Liver (tissue), 9 donors: ENCODE results near the gene ST6GALNAC3. TPM values are rescaled to one million over a fixed set of nuclear protein-coding genes. Genes with fewer than 3 reads are reported as not detected.

Experiments
- DNase-seq: peaks from one replicate; pipeline ENCODE4 v3.0.0-alpha.2; 2017; ENCODE audit warnings: low spot score
- H3K27ac ChIP-seq, 2 donors: one replicate each; pipeline ENCODE4 v1.7.0; 2013; ENCODE audit warnings: inconsistent platforms in 2 of 2, low read length in 2 of 2, control low read depth in 1 of 2, low read depth in 1 of 2, mild to moderate bottlenecking in 1 of 2
- H3K27me3 ChIP-seq, 4 donors: one replicate each; pipeline versions ENCODE4 v1.6.1 to v1.7.0; 2013; ENCODE audit warnings: low read length in 3 of 4, inconsistent platforms in 1 of 4, mild to moderate bottlenecking in 1 of 4, moderate library complexity in 1 of 4; ENCODE audit not compliant: control insufficient read depth in 4 of 4, insufficient read depth in 4 of 4
- H3K36me3 ChIP-seq, 4 donors: one replicate each; pipeline versions ENCODE4 v1.6.1 to v1.7.0; 2013; ENCODE audit warnings: low read length in 3 of 4, mild to moderate bottlenecking in 3 of 4, low read depth in 1 of 4, moderate library complexity in 1 of 4; ENCODE audit not compliant: control insufficient read depth in 4 of 4, insufficient read depth in 3 of 4
- H3K4me1 ChIP-seq, 4 donors: one replicate each; pipeline versions ENCODE4 v1.6.1 to v1.7.0; 2013; ENCODE audit warnings: low read length in 3 of 4, mild to moderate bottlenecking in 3 of 4, moderate library complexity in 1 of 4; ENCODE audit not compliant: control insufficient read depth in 4 of 4, insufficient read depth in 4 of 4
- H3K4me3 ChIP-seq, 3 donors: one replicate each; pipeline versions ENCODE4 v1.6.1 to v1.7.0; 2013; ENCODE audit warnings: low read length in 3 of 3, control low read depth in 1 of 3, low read depth in 1 of 3, mild to moderate bottlenecking in 1 of 3
- H3K9ac ChIP-seq, 2 donors: one replicate each; pipeline ENCODE4 v1.7.0; 2013; ENCODE audit warnings: low read length in 2 of 2, mild to moderate bottlenecking in 2 of 2, moderate library complexity in 2 of 2, control low read depth in 1 of 2, low read depth in 1 of 2
- H3K9me3 ChIP-seq, 4 donors: one replicate each; pipeline versions ENCODE4 v1.6.1 to v1.7.0; 2013; ENCODE audit warnings: low read length in 3 of 4; ENCODE audit not compliant: control insufficient read depth in 4 of 4
- CTCF ChIP-seq: fragments of 150-350 bp; IDR thresholded peaks from 2 replicates; pipeline ENCODE4 v1.5.1; 2017; ENCODE audit warnings: improper control_type of control experiment, low read depth, low read length; ENCODE audit not compliant: missing input control
- FOXA1 ChIP-seq: IDR thresholded peaks from 2 replicates; pipeline ENCODE4 v1.6.1; 2016; ENCODE audit warnings: antibody characterized with exemption
- FOXA2 ChIP-seq: IDR thresholded peaks from 2 replicates; pipeline ENCODE4 v1.6.1; 2016; ENCODE audit warnings: antibody characterized with exemption
- HNF4A ChIP-seq, 2 donors: conservative IDR thresholded peaks; 2 replicates each; pipeline ENCODE4 v1.6.1; 2016; ENCODE audit warnings: antibody characterized with exemption in 2 of 2, mild to moderate bottlenecking in 2 of 2
- HNF4G ChIP-seq: IDR thresholded peaks from 2 replicates; pipeline ENCODE4 v1.6.1; 2016; ENCODE audit warnings: antibody characterized with exemption
- JUND ChIP-seq, 2 donors: IDR thresholded peaks; 2 replicates each; pipeline ENCODE4 v1.6.1; 2016; ENCODE audit warnings: antibody characterized with exemption in 2 of 2
- MAX ChIP-seq: IDR thresholded peaks from 2 replicates; pipeline ENCODE4 v1.6.1; 2016; ENCODE audit warnings: antibody characterized with exemption
- REST ChIP-seq: IDR thresholded peaks from 2 replicates; pipeline ENCODE4 v1.6.1; 2016; ENCODE audit warnings: antibody characterized with exemption, mild to moderate bottlenecking
- TAF1 ChIP-seq: conservative IDR thresholded peaks from 2 replicates; pipeline ENCODE4 v1.6.1; 2016; ENCODE audit warnings: antibody characterized with exemption, mild to moderate bottlenecking
- YY1 ChIP-seq: IDR thresholded peaks from 2 replicates; pipeline ENCODE4 v1.6.1; 2016; ENCODE audit warnings: antibody characterized with exemption, mild to moderate bottlenecking
- WGBS: extraction: QIAGEN DNeasy Blood & Tissue Kit; methylation state at CpG from one replicate; pipeline ENCODE4 v1.1.7; 2013; 5-methylcytosine and 5-hydroxymethylcytosine counted together
- polyA plus RNA-seq, 2 donors: library from polyadenylated mRNA; stranded (reverse) in 1 of 2; unstranded in 1 of 2; fragments of 200-250 nt in 1 of 2; fragments of >200 nt in 1 of 2; fragmentation: Nextera tagmentation in 1 of 2; extraction: Ambion mirVana in 1 of 2; gene quantifications; one replicate each; pipeline versions ENCODE4 v1.2.1 to v1.2.3, GENCODE V29; 2013 to 2015
- total RNA-seq, 2 donors: library from RNA; depleted of rRNA; stranded (reverse); fragments of >200 nt; gene quantifications; one replicate each; pipeline ENCODE4 v1.2.3, GENCODE V29; 2014
- donor health status: healthy.
- donor health status: healthy.
- donor health status: healthy.
- donor health status: healthy.
- donor health status: healthy.

ST6GALNAC3 gene
- total and polyA plus RNA-seq, 4 donors = 1.2 to 5.0 (median 3.2) TPM

- H3K9me3 ChIP-seq = no peaks in the 10 kb centered on the region
- H3K4me3 ChIP-seq = no peak overlapping the region
- no peak for DNase-seq
- H3K27ac ChIP-seq = no peak overlapping the region
- no peak overlapping the region for H3K9ac ChIP-seq
- WGBS = 81% methylated on average over 1 of the region's 1 CpG
- TF ChIP-seq TAF1 (no peak), JUND (IDR thresholded peaks at IDR 0.05) (no peak), CTCF (no peak)
- H3K27me3 ChIP-seq = no peaks in the 10 kb centered on the region
- no peaks in the 10 kb centered on the region for H3K36me3 ChIP-seq
- H3K4me1 ChIP-seq = no peaks in the 10 kb centered on the region
Measured at GRCh38 chr1:76481672-76482071, 407.1 kb downstream of the ST6GALNAC3 start.

- WGBS = 74% methylated on average over 2 of the region's 2 CpGs
- no peaks in the 10 kb centered on the region for H3K27me3 ChIP-seq
- no peaks in the 10 kb centered on the region for H3K36me3 ChIP-seq
- no peak overlapping the region for H3K9ac ChIP-seq
- DNase-seq = no peak
- no peak for TF ChIP-seq TAF1
- no peak for TF ChIP-seq CTCF
- no peak for TF ChIP-seq HNF4A (conservative IDR thresholded peaks at IDR 0.05)
- no peak for TF ChIP-seq HNF4G
- no peak for TF ChIP-seq REST
- no peak overlapping the region for H3K4me3 ChIP-seq
- no peak overlapping the region for H3K27ac ChIP-seq
- no peaks in the 10 kb centered on the region for H3K4me1 ChIP-seq
- H3K9me3 ChIP-seq = no peaks in the 10 kb centered on the region
Measured at GRCh38 chr1:76482272-76482671, 407.7 kb downstream of the ST6GALNAC3 start.

GRCh38 chr1:76491737-76492136 lies 417.2 kb downstream of the ST6GALNAC3 start:
- H3K9ac ChIP-seq = no peak overlapping the region
- 89% methylated on average over 2 of the region's 2 CpGs for WGBS
- H3K4me3 ChIP-seq = no peak overlapping the region
- TF ChIP-seq REST (no peak), FOXA2 (no peak), YY1 (no peak), FOXA1 (no peak), MAX (no peak)
- H3K27me3 ChIP-seq = no peaks in the 10 kb centered on the region
- no peaks in the 10 kb centered on the region for H3K36me3 ChIP-seq
- H3K4me1 ChIP-seq = no peaks in the 10 kb centered on the region
- no peak overlapping the region for H3K27ac ChIP-seq
- peaks cover 0 to 3% (median 0%) of the 10 kb centered on the region in 4 donors for H3K9me3 ChIP-seq
- no peak for DNase-seq
